Activated CD4-positive, alpha-beta memory T cell treated with anti-CD3 and anti-CD28 coated beads, Interleukin-2, amount 10 ng/mL, durations not matched to agents 7 days and 5 days (primary cell): ENCODE measurements around the gene HSPE1. TPM values are rescaled to one million over a fixed set of nuclear protein-coding genes. Genes with fewer than 3 reads are reported as not detected.
"Not testable (repeated sequence)": the region's sequence is repeated elsewhere in the genome, so short reads cannot be mapped to it uniquely, and the experiment has no call there.

ENCODE experiments used
- CTCF ChIA-PET: fragments of 350-600 bp; sonication (Branson Sonifier 250); formaldehyde crosslinking; loops from one replicate; lab custom pipeline; 2021; ENCODE audit warnings: antibody characterized with exemption, inconsistent platforms; lab: Charles Lee
- POLR2A ChIA-PET: fragments of 350-600 bp; sonication (Branson Sonifier 250); formaldehyde crosslinking; loops from one replicate; lab custom pipeline; 2021; ENCODE audit warnings: antibody characterized with exemption; lab: Charles Lee
- DNase-seq: peaks from one replicate; pipeline ENCODE4 v3.0.0-alpha.2; 2020
- H3K27ac Mint-ChIP-seq: one replicate; pipeline ENCODE4 v1.8.0; 2021; ENCODE audit warnings: mild to moderate bottlenecking, mixed read lengths
- H3K27me3 Mint-ChIP-seq: one replicate; pipeline ENCODE4 v1.8.0; 2021; ENCODE audit warnings: mixed read lengths
- H3K36me3 Mint-ChIP-seq: one replicate; pipeline ENCODE4 v1.8.0; 2021; ENCODE audit warnings: low read depth, mixed read lengths
- H3K4me1 Mint-ChIP-seq: one replicate; pipeline ENCODE4 v1.8.0; 2021; ENCODE audit warnings: mixed read lengths
- H3K4me3 Mint-ChIP-seq: one replicate; pipeline ENCODE4 v1.8.0; 2021; ENCODE audit warnings: mild to moderate bottlenecking, mixed read lengths
- H3K9me3 Mint-ChIP-seq: one replicate; pipeline ENCODE4 v1.8.0; 2021; ENCODE audit warnings: mixed read lengths
- total RNA-seq, 2 experiments: library from RNA; stranded (reverse); gene quantifications; one replicate each; pipeline ENCODE4 v1.2.3, GENCODE V29; 2021

HSPE1 gene
- total RNA-seq, 2 experiments from 2014 or later: 85.9 to 92.6 TPM

- Mint-ChIP-seq H3K36me3 (peaks cover 36% of the 10 kb centered on the region), H3K4me3 (peak overlapping the region; percentile 96), H3K9me3 (peaks cover 3% of the 10 kb centered on the region), H3K27ac (no peak overlapping the region), H3K27me3 (no peaks in the 10 kb centered on the region), H3K4me1 (peaks cover 39% of the 10 kb centered on the region)
- DNase-seq: no peak
- ChIA-PET POLR2A (interaction anchor here (0.6 to 6.6 kb wide), 11 partner anchors 8 to 718 kb away, joined by 3 to 275 read pairs (median 10); partner anchors contain the start of genes COQ10B, GTF3C3, HSPD1 and HSPE1), CTCF (interaction anchor here (0.8 to 3.2 kb wide), 5 partner anchors 9 to 188 kb away, joined by 3 to 30 read pairs (median 3); partner anchors contain the start of genes HSPD1, HSPE1 and MARS2)
Measured at GRCh38 chr2:197517150-197517549, 17.0 kb downstream of the HSPE1 start.

GRCh38 chr2:197538412-197538811, 38.2 kb downstream of the HSPE1 start:
- CTCF ChIA-PET: no interaction called here

GRCh38 chr2:197539734-197540133, 39.6 kb downstream of the HSPE1 start:
- CTCF ChIA-PET: interaction anchor here (1.3 kb wide), 1 partner anchor 9 kb away, joined by 4 read pairs; no protein-coding TSS in a partner anchor
- no peaks in the 10 kb centered on the region for H3K27me3 Mint-ChIP-seq
- H3K27ac Mint-ChIP-seq: no peak overlapping the region
- POLR2A ChIA-PET: interaction anchor here (0.9 to 2.0 kb wide), 3 partner anchors 23 to 87 kb away, joined by 3 to 8 read pairs (median 3); partner anchors contain the start of genes COQ10B, HSPD1 and HSPE1
- H3K9me3 Mint-ChIP-seq: no peaks in the 10 kb centered on the region
- DNase-seq: no peak
- no peak overlapping the region for H3K4me3 Mint-ChIP-seq
- peaks cover 68% of the 10 kb centered on the region for H3K36me3 Mint-ChIP-seq
- H3K4me1 Mint-ChIP-seq: peaks cover 20% of the 10 kb centered on the region

More at GRCh38 chr2:197538412-197538811, 38.2 kb downstream of the HSPE1 start:
- Mint-ChIP-seq H3K36me3 (peaks cover 68% of the 10 kb centered on the region), H3K27me3 (no peaks in the 10 kb centered on the region), H3K4me3 (no peak overlapping the region), H3K4me1 (peaks cover 27% of the 10 kb centered on the region), H3K9me3 (no peaks in the 10 kb centered on the region), H3K27ac (no peak overlapping the region)
- POLR2A ChIA-PET: interaction anchor here (0.8 to 2.0 kb wide), 2 partner anchors 22 to 38 kb away, joined by 3 to 8 read pairs; partner anchors contain the start of genes HSPD1, HSPE1 and MOB4
- DNase-seq: no peak

- no peaks in the 10 kb centered on the region for H3K9me3 Mint-ChIP-seq
- H3K36me3 Mint-ChIP-seq: peaks cover 66% of the 10 kb centered on the region
- no peak for DNase-seq
- ChIA-PET CTCF (no interaction called here), POLR2A (no interaction called here)
- no peak overlapping the region for H3K4me3 Mint-ChIP-seq
- no peaks in the 10 kb centered on the region for H3K27me3 Mint-ChIP-seq
- H3K4me1 Mint-ChIP-seq: peaks cover 17% of the 10 kb centered on the region
- no peak overlapping the region for H3K27ac Mint-ChIP-seq
Measured at GRCh38 chr2:197543206-197543605, 43.0 kb downstream of the HSPE1 start.

GRCh38 chr2:197547163-197547900, 47.2 kb downstream of the HSPE1 start:
- H3K36me3 Mint-ChIP-seq: peaks cover 56% of the 10 kb centered on the region
- no peak overlapping the region for H3K4me3 Mint-ChIP-seq
- H3K4me1 Mint-ChIP-seq: no peaks in the 10 kb centered on the region
- H3K27me3 Mint-ChIP-seq: no peaks in the 10 kb centered on the region
- DNase-seq: no peak
- ChIA-PET CTCF (interaction anchor here (0.6 kb wide), 1 partner anchor 63 kb away, joined by 4 read pairs; no protein-coding TSS in a partner anchor), POLR2A (no interaction called here)
- H3K9me3 Mint-ChIP-seq: no peaks in the 10 kb centered on the region
- H3K27ac Mint-ChIP-seq: no peak overlapping the region

- Mint-ChIP-seq H3K4me3 (no peak overlapping the region), H3K9me3 (no peaks in the 10 kb centered on the region), H3K27me3 (no peaks in the 10 kb centered on the region), H3K36me3 (peaks cover 51% of the 10 kb centered on the region), H3K27ac (no peak overlapping the region), H3K4me1 (no peaks in the 10 kb centered on the region)
- no peak for DNase-seq
- ChIA-PET POLR2A (no interaction called here), CTCF (interaction anchor here (1.0 kb wide), 1 partner anchor 9 kb away, joined by 4 read pairs; no protein-coding TSS in a partner anchor)
Measured at GRCh38 chr2:197548582-197548981, 48.4 kb downstream of the HSPE1 start.

GRCh38 chr2:197551260-197551659, 51.1 kb downstream of the HSPE1 start:
- H3K4me3 Mint-ChIP-seq, POLR2A ChIA-PET, DNase-seq, CTCF ChIA-PET, H3K9me3 Mint-ChIP-seq, H3K27me3 Mint-ChIP-seq, H3K27ac Mint-ChIP-seq, H3K4me1 Mint-ChIP-seq: not testable (repeated sequence)
- peaks cover 51% of the 10 kb centered on the region for H3K36me3 Mint-ChIP-seq

Other genes with a start within 250 kb of the HSPE1 start
- gene ANKRD44, start 189.6 kb upstream of the HSPE1 start, total RNA-seq: 100 to 1,000 TPM; 214 to 246 TPM
- 100 to 1,000 TPM; 292 to 304 TPM for gene SF3B1, start 65.4 kb upstream of the HSPE1 start, total RNA-seq
- 10 to 100 TPM; 22.2 to 24.4 TPM for gene COQ10B, start 46.8 kb upstream of the HSPE1 start, total RNA-seq
- gene HSPD1, start 539 bp upstream of the HSPE1 start, total RNA-seq: 100 to 1,000 TPM; 227 to 229 TPM
- gene MOB4, start 15.7 kb downstream of the HSPE1 start, total RNA-seq: 10 to 100 TPM; 23.5 to 24.8 TPM
- gene RFTN2, start 175.2 kb downstream of the HSPE1 start, total RNA-seq: not detected
- 1 to 10 TPM; 9.6 to 9.9 TPM for gene MARS2, start 205.0 kb downstream of the HSPE1 start, total RNA-seq